HG03378 (cell line): ENCODE data around the gene AMH.

Experiments used
- ATAC-seq: cut with Tn5 transposase; IDR thresholded peaks from one replicate; pipeline ENCODE4 v1.9.1; 2021; ENCODE audit warnings: mild to moderate bottlenecking, moderate library complexity; ENCODE audit not compliant: unreplicated experiment

Gene AMH

DNA sequence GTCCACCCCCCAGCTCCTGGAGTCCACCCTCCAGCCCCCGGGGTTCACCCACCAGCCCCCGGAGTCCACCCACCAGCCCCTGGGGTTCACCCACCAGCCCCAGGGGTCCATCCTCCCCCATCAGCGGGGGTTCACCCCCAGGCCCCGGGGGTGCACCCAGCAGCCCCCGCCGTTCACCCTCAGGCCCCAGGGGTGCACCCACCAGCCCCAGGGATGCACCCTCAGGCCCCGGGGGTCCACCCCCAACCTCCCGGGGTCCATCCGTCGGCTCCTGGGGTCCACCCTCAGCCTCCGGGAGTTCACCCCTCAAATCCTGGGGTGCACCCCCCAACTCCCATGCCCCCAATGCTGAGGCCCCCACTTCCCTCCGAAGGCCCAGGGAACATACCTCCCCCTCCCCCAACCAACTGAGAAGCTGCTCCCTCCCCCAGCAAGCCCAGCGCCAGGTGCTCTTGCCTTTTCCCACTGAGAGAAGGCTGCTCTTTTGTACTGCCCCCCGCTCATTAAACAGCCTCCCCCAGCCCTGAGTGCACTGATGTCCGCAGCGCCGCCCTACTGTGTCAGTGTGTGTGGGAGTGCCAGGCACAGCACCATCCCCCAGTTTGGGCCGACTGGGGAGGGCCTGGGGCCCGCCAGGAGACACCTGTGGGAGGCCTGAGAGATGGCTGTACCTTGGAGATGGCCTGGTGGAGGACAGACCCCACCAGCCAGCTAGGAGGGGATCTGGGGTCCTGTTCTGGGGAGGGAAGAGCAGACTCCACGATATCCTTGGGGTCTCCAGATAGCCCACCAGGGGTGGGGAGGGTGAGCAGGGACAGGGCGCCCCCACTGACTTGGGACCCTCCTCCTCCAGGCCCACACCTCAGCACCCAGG, 750 bp upstream of the AMH start:
- ATAC-seq: no peak

DNA sequence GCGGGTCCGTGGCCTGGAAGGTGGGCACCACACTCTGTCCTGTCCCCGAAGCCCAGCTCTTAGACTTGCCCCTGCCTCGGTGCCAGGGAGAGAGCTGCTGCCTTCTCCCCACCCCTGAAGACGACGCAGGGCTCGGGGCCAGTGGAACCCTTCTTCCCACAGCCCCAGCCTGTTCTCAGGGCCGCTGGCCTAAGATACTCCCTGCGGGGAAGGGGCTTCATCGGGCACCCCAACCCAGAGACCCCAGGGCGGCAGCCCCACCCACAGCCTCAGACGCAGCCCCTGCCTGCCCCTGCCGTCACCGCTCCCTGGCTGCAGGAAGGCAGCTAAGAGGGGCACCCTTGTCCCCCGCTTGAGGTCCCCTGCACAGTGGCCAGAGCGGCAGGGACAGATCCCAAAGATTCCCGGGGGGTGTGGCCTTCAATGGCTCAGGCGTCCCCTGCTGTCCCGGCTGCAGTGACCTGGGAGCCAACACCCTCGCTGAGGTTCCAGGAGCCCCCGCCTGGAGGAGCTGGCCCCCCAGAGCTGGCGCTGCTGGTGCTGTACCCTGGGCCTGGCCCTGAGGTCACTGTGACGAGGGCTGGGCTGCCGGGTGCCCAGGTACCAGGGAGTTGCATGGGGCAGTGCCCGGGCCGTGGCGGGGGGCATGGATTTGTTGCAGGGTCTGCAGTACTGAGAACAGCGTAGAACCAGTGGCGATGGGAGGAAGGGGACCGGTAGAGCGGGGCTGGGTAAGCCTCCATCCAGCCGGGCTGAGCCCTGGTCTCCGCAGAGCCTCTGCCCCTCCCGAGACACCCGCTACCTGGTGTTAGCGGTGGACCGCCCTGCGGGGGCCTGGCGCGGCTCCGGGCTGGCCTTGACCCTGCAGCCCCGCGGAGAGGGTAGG, 1.0 kb downstream of the AMH start:
- no peak for ATAC-seq

DNA sequence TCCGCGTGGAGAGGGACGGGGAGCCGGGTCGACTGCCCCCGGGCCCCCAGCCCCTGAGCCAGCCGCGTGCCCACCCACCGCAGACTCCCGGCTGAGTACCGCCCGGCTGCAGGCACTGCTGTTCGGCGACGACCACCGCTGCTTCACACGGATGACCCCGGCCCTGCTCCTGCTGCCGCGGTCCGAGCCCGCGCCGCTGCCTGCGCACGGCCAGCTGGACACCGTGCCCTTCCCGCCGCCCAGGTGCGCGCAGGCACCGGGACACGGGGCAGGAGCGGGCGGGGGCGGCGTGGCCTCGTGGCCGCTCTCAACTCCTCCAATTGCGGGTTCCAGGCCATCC, 1.6 kb downstream of the AMH start:
- ATAC-seq: no peak

DNA sequence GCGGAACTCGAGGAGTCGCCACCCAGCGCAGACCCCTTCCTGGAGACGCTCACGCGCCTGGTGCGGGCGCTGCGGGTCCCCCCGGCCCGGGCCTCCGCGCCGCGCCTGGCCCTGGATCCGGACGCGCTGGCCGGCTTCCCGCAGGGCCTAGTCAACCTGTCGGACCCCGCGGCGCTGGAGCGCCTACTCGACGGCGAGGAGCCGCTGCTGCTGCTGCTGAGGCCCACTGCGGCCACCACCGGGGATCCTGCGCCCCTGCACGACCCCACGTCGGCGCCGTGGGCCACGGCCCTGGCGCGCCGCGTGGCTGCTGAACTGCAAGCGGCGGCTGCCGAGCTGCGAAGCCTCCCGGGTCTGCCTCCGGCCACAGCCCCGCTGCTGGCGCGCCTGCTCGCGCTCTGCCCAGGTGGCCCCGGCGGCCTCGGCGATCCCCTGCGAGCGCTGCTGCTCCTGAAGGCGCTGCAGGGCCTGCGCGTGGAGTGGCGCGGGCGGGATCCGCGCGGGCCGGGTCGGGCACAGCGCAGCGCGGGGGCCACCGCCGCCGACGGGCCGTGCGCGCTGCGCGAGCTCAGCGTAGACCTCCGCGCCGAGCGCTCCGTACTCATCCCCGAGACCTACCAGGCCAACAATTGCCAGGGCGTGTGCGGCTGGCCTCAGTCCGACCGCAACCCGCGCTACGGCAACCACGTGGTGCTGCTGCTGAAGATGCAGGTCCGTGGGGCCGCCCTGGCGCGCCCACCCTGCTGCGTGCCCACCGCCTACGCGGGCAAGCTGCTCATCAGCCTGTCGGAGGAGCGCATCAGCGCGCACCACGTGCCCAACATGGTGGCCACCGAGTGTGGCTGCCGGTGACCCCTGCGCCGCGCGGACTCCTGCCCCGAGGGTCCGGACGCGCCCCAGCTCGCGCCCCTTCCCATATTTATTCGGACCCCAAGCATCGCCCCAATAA, 2.3 kb downstream of the AMH start:
- no peak for ATAC-seq

GRCh38 chr19:2252055-2252796, 3.1 kb downstream of the AMH start:
- no peak for ATAC-seq

DNA sequence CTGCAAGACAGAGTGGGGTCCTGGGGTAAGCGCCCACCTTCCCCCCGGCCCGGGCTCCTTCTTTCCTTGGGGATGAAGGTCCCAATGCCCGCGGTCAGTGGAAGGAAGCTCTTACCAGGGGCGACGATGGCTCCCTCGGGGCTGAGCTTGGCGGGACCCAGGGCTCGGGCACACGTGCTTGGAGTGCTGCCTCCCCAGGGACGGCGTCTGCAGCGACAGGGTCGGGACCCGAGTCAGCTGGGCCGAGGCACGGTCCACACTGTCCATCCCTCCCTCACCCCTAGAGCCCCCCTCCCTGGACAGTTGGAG, 3.6 kb downstream of the AMH start:
- no peak for ATAC-seq

- ATAC-seq: no peak
Observed at GRCh38 chr19:2253106-2254063, 4.3 kb downstream of the AMH start.

DNA sequence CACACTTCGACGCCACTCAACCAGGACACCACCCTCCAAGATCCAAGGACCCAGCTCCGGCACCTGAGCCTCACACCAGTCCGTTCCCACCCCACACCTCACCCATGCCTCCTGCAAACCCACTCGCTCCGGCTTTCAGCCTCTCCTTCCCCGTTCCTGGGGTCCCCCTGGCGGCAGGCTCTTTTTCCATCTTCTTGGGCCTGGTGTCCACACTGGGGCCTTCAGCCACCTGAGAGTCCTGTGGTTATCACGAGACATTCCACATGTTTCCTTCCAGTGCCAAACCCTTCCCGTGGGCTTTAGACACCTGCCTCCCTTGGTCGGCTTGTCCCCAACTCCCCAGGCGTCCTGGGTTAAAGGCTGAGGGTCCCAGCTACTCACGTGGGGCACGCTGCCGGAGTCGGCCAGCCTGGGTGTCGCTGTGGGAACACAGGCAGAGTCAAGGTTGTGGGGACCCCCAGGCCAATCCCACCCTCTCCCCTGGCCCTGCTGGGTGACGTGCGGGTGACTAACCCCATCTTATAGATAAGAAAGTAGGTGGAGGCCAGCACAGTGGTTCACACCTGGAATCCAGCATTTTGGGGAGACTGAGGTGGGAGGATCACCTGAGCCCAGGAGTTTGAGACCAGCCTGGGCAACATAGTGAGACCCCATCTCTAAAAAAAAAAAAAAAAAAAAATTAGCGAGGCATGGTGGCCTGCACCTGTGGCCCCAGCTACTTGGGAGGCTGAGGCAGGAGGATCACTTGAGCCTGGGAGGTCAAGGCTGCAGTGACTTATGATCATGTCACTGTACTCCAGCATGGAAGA, 5.1 kb downstream of the AMH start:
- ATAC-seq: no peak

DNA sequence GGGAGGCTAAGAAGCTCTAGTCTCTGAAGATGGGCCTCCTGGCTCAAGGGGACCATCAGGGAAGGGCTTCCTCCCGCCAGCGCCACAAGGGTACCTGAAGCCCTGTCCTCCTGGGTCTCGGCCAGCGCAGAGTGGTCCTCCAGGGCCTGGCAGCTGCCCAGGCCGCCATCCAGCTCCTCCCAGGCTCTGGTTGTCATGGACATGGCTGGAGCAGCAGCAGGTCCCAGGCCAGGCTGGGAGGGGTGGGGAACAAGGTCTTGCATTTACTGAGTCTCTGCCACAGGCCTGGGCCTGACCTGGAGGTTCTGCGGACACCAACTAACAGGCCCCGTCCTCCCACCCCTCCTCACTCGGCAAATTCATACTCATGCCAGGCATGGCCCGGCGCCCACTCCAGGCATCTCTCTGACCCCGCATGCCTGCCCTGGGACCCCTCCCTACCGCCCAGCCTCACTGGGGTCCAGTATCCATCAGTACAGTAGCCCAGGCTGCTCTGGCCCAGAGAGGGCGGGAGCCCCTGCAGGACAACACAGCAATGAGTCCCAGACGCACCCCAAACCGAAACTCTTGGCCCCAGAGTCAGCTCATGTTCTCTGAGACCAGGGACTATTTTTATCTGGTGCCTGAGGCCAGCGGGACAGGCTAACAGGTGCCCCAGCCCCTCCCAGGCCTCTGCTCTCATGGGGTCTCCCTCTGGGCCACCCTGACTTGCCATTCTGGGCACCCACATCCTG, 6.2 kb downstream of the AMH start:
- ATAC-seq: no peak

DNA sequence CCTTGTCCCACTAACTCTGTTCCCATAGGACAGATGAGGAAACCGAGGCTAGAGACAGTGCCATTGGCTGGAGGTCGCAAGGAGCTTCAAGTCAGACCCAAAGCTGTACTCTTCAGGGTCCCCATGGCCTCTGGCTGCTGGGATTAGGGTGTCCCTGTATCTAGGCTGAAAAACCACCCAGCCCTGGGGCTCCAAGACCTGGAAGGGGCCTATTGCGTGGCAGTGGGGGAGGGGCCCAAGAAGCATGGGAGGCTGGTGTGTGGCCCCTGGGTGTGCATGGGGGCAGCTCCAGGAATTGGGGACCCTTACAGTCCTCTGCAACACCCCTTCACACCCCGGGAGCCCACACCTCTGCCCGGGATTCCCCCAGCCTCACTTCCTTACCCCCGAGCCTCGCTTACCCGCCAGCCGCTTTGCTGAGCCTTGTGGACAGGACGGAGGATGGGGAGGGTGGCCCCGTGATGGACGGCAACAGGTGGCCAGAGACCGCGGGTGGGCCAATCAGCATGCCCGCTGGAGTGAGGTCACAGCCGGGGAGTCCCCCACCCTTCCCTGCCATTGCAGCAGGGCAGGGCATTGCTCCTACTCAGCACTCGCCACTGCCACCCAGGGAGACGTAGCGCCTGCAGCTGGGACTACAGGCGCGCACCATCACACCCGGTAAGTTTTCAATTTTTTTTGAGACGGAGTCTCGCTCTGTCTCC, 7.0 kb downstream of the AMH start, which contains the start of gene JSRP1:
Gene JSRP1 (minus strand): TSS at position 436 of the 704 bp plus-strand sequence. CDS start 1,103 bp downstream, outside the sequence.
- ATAC-seq: no peak

DNA sequence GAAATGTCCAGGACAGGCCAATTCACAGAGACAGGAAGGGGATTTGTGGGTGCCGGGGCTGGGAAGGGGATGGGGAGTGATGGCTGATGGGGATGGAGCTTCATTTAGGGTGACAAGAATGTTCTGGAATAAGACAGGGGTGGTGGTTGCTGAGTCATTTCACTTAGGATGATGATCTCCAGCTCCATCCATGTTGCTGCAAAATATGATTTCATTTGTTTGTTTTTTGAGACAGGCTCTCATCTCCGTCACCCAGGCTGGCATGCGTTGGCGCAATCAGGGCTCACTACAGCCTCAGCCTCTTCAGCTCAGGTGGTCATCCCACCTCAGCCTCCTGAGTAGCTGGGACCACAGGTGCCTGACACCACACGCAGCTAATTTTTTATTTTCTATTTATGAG, 10.2 kb downstream of the AMH start:
- ATAC-seq: no peak

- ATAC-seq: no peak
Observed at GRCh38 chr19:2260341-2260805, 11.2 kb downstream of the AMH start.

GRCh38 chr19:2261438-2262172, 12.5 kb downstream of the AMH start:
- ATAC-seq: no peak

DNA sequence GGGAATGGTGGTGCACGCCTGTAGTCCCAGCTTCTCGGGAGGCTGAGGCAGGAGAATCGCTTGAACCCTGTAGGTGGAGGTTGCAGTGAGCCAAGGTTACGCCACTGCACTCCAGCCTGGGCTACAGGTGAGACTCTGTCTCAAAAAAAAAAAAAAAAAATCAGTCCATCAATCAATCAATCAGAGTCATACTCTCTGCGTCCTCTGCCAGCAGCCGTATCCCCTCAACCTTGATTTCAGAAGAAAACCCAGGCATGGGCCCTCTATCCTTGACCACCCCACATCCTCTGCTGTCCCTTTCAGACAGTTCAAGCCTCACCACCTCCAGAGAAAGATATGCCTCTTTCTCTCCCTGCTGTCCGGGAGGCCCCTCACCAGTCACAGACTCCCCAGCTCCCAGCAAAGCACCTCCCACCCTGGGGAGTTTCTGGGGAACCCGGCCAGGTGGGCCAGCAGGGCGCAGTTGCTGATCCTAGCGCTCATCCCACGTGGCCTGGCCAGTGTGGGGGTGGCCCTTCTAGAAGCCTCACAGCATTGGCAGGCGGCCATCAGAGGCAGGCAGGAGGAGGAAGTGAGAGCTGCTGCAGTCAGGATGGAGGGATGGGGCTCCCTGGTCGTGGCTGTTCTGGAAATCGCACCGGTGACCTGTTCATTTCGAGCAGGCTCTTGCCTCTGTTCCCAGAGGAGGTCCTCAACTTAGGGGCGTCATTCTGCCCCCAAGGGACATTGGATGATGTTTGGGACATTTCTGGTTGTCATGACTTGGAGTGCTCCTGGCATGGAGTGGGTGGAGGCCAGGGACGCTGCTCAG, 17.3 kb downstream of the AMH start:
- ATAC-seq: no peak

DNA sequence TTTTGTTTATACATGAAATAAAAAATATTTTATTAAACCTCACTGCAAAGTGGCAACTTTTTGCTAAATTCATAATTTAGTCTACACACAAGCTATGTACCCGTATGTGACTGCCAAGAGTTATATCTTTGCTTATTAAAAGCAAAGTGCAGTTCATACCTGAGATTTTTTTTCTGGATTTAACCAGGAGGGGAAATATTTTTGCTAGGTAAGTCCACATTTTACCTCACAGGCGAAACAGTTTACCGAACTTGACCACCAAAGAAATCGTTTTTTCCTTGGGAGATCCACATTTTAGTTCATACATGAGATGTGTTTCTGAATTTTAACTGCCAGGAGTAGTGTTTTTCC, 19.3 kb downstream of the AMH start:
- ATAC-seq: no peak

GRCh38 chr19:2268861-2269243, 19.7 kb downstream of the AMH start:
- ATAC-seq: no peak
